SK-N-SH treated with all-trans-retinoic acid at 6 μM for 48 hours (cell line): ENCODE results near the gene TNPO3.

Experiments used
- ATAC-seq: fragments of 200-7000 bp; cut with Tn5 transposase; 3 replicates; pipeline ENCODE4 v1.9.1; 2020; ENCODE audit warnings: mild to moderate bottlenecking, moderate library complexity
- ARNTL ChIP-seq: fragments of 450-650 bp; formaldehyde crosslinking; IDR thresholded peaks from 2 replicates; pipeline ENCODE4 v1.5.0; 2020; ENCODE audit warnings: low read depth, mild to moderate bottlenecking, moderate library complexity, borderline replicate concordance
- CREB5 ChIP-seq: fragments of 250-450 bp; sonication (Bioruptor Pico); IDR thresholded peaks from 2 replicates; pipeline ENCODE4 v1.5.1; 2020; ENCODE audit warnings: low read depth, mild to moderate bottlenecking, moderate library complexity
- CSDC2 ChIP-seq: fragments of 250-450 bp; sonication (Bioruptor Pico); IDR thresholded peaks from 2 replicates; pipeline ENCODE4 v1.5.0; 2020; ENCODE audit warnings: mild to moderate bottlenecking, moderate library complexity
- CSRNP3 ChIP-seq: fragments of 250-450 bp; sonication (Bioruptor Pico); IDR thresholded peaks from 2 replicates; pipeline ENCODE4 v1.5.1; 2021; ENCODE audit warnings: mild to moderate bottlenecking, moderate library complexity
- ESRRG ChIP-seq: fragments of 250-450 bp; sonication (Bioruptor Pico); IDR thresholded peaks from 2 replicates; pipeline ENCODE4 v1.6.1; 2021; ENCODE audit warnings: mild to moderate bottlenecking
- GLIS3 ChIP-seq: fragments of 250-450 bp; sonication (Bioruptor Pico); IDR thresholded peaks from 2 replicates; pipeline ENCODE4 v1.5.0; 2020; ENCODE audit warnings: mild to moderate bottlenecking, moderate library complexity
- ISL1 ChIP-seq: fragments of 250-450 bp; sonication (Bioruptor Pico); IDR thresholded peaks from 2 replicates; pipeline ENCODE4 v2.1.2; 2022; ENCODE audit warnings: mild to moderate bottlenecking, moderate library complexity
- OSR1 ChIP-seq: fragments of 250-450 bp; sonication (Bioruptor Pico); IDR thresholded peaks from 2 replicates; pipeline ENCODE4 v1.8.0; 2022; ENCODE audit warnings: moderate library complexity, mild to moderate bottlenecking, inconsistent platforms
- PATZ1 ChIP-seq: fragments of 250-450 bp; sonication (Bioruptor Pico); IDR thresholded peaks from 2 replicates; pipeline ENCODE4 v1.8.0; 2020; ENCODE audit warnings: mild to moderate bottlenecking, moderate library complexity, borderline replicate concordance
- POU6F1 ChIP-seq: fragments of 250-450 bp; sonication (Bioruptor Pico); IDR thresholded peaks from 2 replicates; pipeline ENCODE4 v1.8.0; 2021; ENCODE audit warnings: low read depth, mild to moderate bottlenecking, moderate library complexity, borderline replicate concordance
- PPARA ChIP-seq: fragments of 250-450 bp; sonication (Bioruptor Pico); IDR thresholded peaks from 2 replicates; pipeline ENCODE4 v1.5.0; 2020; ENCODE audit warnings: mild to moderate bottlenecking, borderline replicate concordance
- RARB ChIP-seq: fragments of 250-450 bp; sonication (Bioruptor Pico); IDR thresholded peaks from 2 replicates; pipeline ENCODE4 v1.8.0; 2021; ENCODE audit warnings: mild to moderate bottlenecking, moderate library complexity
- SNAI2 ChIP-seq: fragments of 250-450 bp; sonication (Bioruptor Pico); IDR thresholded peaks from 2 replicates; pipeline ENCODE4 v1.5.0; 2020; ENCODE audit warnings: mild to moderate bottlenecking, moderate library complexity
- TCF4 ChIP-seq: fragments of 250-450 bp; sonication (Bioruptor Pico); IDR thresholded peaks from 2 replicates; pipeline ENCODE4 v1.8.0; 2021; ENCODE audit warnings: mild to moderate bottlenecking, moderate library complexity, borderline replicate concordance
- TOX ChIP-seq: fragments of 250-450 bp; sonication (Bioruptor Pico); IDR thresholded peaks from 2 replicates; pipeline ENCODE4 v1.8.0; 2021; ENCODE audit warnings: mild to moderate bottlenecking, moderate library complexity, borderline replicate concordance
- TSHZ2 ChIP-seq: fragments of 250-450 bp; sonication (Bioruptor Pico); IDR thresholded peaks from 2 replicates; pipeline ENCODE4 v1.5.0; 2020; ENCODE audit warnings: mild to moderate bottlenecking, moderate library complexity
- ZC3H10 ChIP-seq: fragments of 250-450 bp; sonication (Bioruptor Pico); IDR thresholded peaks from 2 replicates; pipeline ENCODE4 v1.5.1; 2021; ENCODE audit warnings: mild to moderate bottlenecking, moderate library complexity
- ZFP3 ChIP-seq: fragments of 250-450 bp; sonication (Bioruptor Pico); IDR thresholded peaks from 2 replicates; pipeline ENCODE4 v1.5.0; 2020; ENCODE audit warnings: mild to moderate bottlenecking, moderate library complexity
- ZFP30 ChIP-seq: fragments of 450-650 bp; formaldehyde crosslinking; IDR thresholded peaks from 2 replicates; pipeline ENCODE4 v1.5.0; 2022; ENCODE audit warnings: mild to moderate bottlenecking, moderate library complexity
- ZNF565 ChIP-seq: fragments of 450-650 bp; formaldehyde crosslinking; conservative IDR thresholded peaks from 2 replicates; pipeline ENCODE4 v1.5.0; 2020; ENCODE audit warnings: low read depth, mild to moderate bottlenecking, moderate library complexity
- ZNF70 ChIP-seq: fragments of 450-650 bp; formaldehyde crosslinking; IDR thresholded peaks from 2 replicates; pipeline ENCODE4 v1.5.0; 2020; ENCODE audit warnings: mild to moderate bottlenecking, moderate library complexity
- ZNF8 ChIP-seq: fragments of 450-650 bp; formaldehyde crosslinking; IDR thresholded peaks from 2 replicates; pipeline ENCODE4 v1.5.0; 2020; ENCODE audit warnings: mild to moderate bottlenecking, moderate library complexity

Gene TNPO3

GRCh38 chr7:128941946-128942526 is 112.9 kb downstream of the TNPO3 start:
- TF ChIP-seq RARB (CRISPR knock-in tag): no peak
- no peak for TF ChIP-seq TOX
- no peak for TF ChIP-seq PATZ1
- no peak for TF ChIP-seq ZFP30 (CRISPR knock-in tag)
- no peak for TF ChIP-seq CSDC2 (CRISPR knock-in tag)
- no peak for ATAC-seq

GRCh38 chr7:128941323-128941890 is 113.5 kb downstream of the TNPO3 start:
- no peak for ATAC-seq
- no peak for TF ChIP-seq ZFP3 (CRISPR knock-in tag)
- no peak for TF ChIP-seq TSHZ2 (CRISPR knock-in tag)
- TF ChIP-seq ESRRG: no peak
- no peak for TF ChIP-seq CSRNP3 (CRISPR knock-in tag)
- TF ChIP-seq ZC3H10 (CRISPR knock-in tag): no peak
- TF ChIP-seq SNAI2: no peak
- TF ChIP-seq ZNF565 (CRISPR knock-in tag): no peak
- TF ChIP-seq CSDC2 (CRISPR knock-in tag): no peak
- TF ChIP-seq RARB (CRISPR knock-in tag): no peak
- no peak for TF ChIP-seq ZNF70 (CRISPR knock-in tag)

- no peak for ATAC-seq
- TF ChIP-seq ZC3H10 (CRISPR knock-in tag) (no peak), CREB5 (no peak), POU6F1 (CRISPR knock-in tag) (no peak), SNAI2 (no peak), TOX (no peak), PPARA (CRISPR knock-in tag) (no peak), ZNF565 (CRISPR knock-in tag) (no peak), GLIS3 (CRISPR knock-in tag) (no peak), ESRRG (no peak), OSR1 (CRISPR knock-in tag) (no peak), ZFP3 (CRISPR knock-in tag) (no peak), CSRNP3 (CRISPR knock-in tag) (no peak), ZFP30 (CRISPR knock-in tag) (no peak), ISL1 (CRISPR knock-in tag) (no peak), ZNF8 (CRISPR knock-in tag) (no peak), CSDC2 (CRISPR knock-in tag) (no peak), ARNTL (CRISPR knock-in tag) (no peak), TCF4 (no peak)
These were observed 114.2 kb downstream of the TNPO3 start for GRCh38 chr7:128940494-128941322.
